Heart left ventricle (tissue), 16 donors: Measurements from ENCODE around the gene ALMS1. TPM values are rescaled to one million over a fixed set of nuclear protein-coding genes. Genes with fewer than 3 reads are reported as not detected.

Experiments
- ATAC-seq, 4 donors: fragments of 200-7000 bp; cut with Tn5 transposase; one replicate each; pipeline ENCODE4 v1.9.1; 2020 to 2022; ENCODE audit warnings: moderate library complexity in 4 of 4, mild to moderate bottlenecking in 3 of 4, moderate number of reproducible peaks in 1 of 4
- DNase-seq, 5 donors: peaks; one replicate each; pipeline ENCODE4 v3.0.0-alpha.2; 2020
- H3K27ac ChIP-seq, 12 donors: fragments of 200-600 bp; sonication (generic) in 4 of 12; one replicate each; pipeline versions ENCODE4 v1.5.0 to v1.8.0; 2016 to 2022; ENCODE audit warnings: mild to moderate bottlenecking in 2 of 12
- H3K27me3 ChIP-seq, 9 donors: fragments of 200-600 bp; sonication (generic) in 2 of 9; one replicate each; pipeline versions ENCODE4 v1.5.1 to v1.8.0; 2016 to 2022; ENCODE audit warnings: mild to moderate bottlenecking in 3 of 9
- H3K36me3 ChIP-seq, 9 donors: fragments of 200-600 bp; sonication (generic) in 2 of 9; one replicate each; pipeline versions ENCODE4 v1.5.0 to v1.8.0; 2018 to 2022; ENCODE audit warnings: mild to moderate bottlenecking in 2 of 9
- H3K4me1 ChIP-seq, 12 donors: fragments of 200-600 bp; sonication (generic) in 4 of 12; one replicate each; pipeline versions ENCODE4 v1.5.0 to v1.8.0; 2016 to 2022; ENCODE audit warnings: mild to moderate bottlenecking in 3 of 12
- H3K4me3 ChIP-seq, 12 donors: fragments of 200-600 bp; sonication (generic) in 4 of 12; one replicate each; pipeline versions ENCODE4 v1.5.0 to v1.8.0; 2017 to 2022; ENCODE audit warnings: mild to moderate bottlenecking in 9 of 12, moderate library complexity in 4 of 12
- H3K9me3 ChIP-seq, 12 donors: fragments of 200-600 bp; sonication (generic) in 4 of 12; one replicate each; pipeline versions ENCODE4 v1.5.0 to v1.8.0; 2016 to 2022; ENCODE audit warnings: mild to moderate bottlenecking in 1 of 12
- POLR2A ChIP-seq, 2 donors: fragments of 450-650 bp; IDR thresholded peaks; one replicate each; pipeline ENCODE4 v1.6.1; 2017; ENCODE audit warnings: antibody characterized with exemption in 2 of 2, mild to moderate bottlenecking in 2 of 2, moderate library complexity in 2 of 2
- WGBS, 4 donors: extraction: QIAGEN DNeasy Blood & Tissue Kit in 2 of 4; methylation state at CpG; one replicate each; pipeline versions ENCODE4 v1.1.5 to v1.1.7; 2013 to 2018; 5-methylcytosine and 5-hydroxymethylcytosine counted together
- intact Hi-C, 10 donors: fragments of 100-400 bp; cut with DNase I; formaldehyde crosslinking; loops; one replicate each; pipeline versions ENCODE4 v1.11.1 to v1.14.2; 2022
- polyA plus RNA-seq, 2 donors: library from polyadenylated mRNA; stranded (reverse); fragments of 200-250 nt; gene quantifications; one replicate each; pipeline ENCODE4 v1.2.3, GENCODE V29; 2013
- total RNA-seq, 9 donors: library from RNA; depleted of rRNA in 2 of 9; stranded (reverse); fragments of >200 nt in 2 of 9; fragmentation: NEBNext Ultra II Directional in 3 of 9; extraction: Animal tissue kit (Norgen Biotek cat#: 25700) in 3 of 9; gene quantifications; one replicate each; pipeline versions ENCODE4 v1.1.0 to v1.2.4, GENCODE V29; 2016 to 2023
- TF ChIP-seq, protein P1 (sequence below), 12 donors: fragments of 200-600 bp; sonication (generic) in 4 of 12; IDR thresholded peaks; one replicate each; pipeline versions ENCODE4 v1.5.0 to v1.8.0; 2018 to 2022; ENCODE audit warnings: antibody characterized with exemption in 12 of 12, mild to moderate bottlenecking in 5 of 12
- donor health status: ischemic (EF 13 %, LVEDD 7.1; RV severe dilation, severe dysfunction).
- donor health status: healthy with polysubstance abuse.
- donor health status: DM: no; HTN: yes; CAD: no.
- donor health status: DM: no; HTN: no; CAD: no.
- donor health status: ischemic (EF 25% LVEDD 6.9; RV normal size, moderate dysfunction).
- donor health status: ischemic (EF 25% LVEDD 5.7; RV mildly dilated, moderate dysfunction).
- donor health status: healthy.
- donor health status: DM: yes; HTN: yes; CAD: no.
- donor health status: ischemic (EF 35%, LVEDD 5.7; RV mildly dilated, moderate dysfunction).
- donor health status: nonischemic (EF 11% LVEDD 7.7; RV severe dilation, severe dysfunction).
- donor health status: DM: yes; HTN: yes; CAD: no.
- donor health status: PGD.
- donor health status: ischemic (EF 29% LVEDD 5.4; RV normal size, mild dysfunction).
- donor health status: nonischemic (EF 23%, LVEDD 6.1; RV moderate dilation, normal function).

ALMS1 gene
- total and polyA plus RNA-seq, 11 donors: 2.5 to 21.4 (median 9.4) TPM

DNA sequence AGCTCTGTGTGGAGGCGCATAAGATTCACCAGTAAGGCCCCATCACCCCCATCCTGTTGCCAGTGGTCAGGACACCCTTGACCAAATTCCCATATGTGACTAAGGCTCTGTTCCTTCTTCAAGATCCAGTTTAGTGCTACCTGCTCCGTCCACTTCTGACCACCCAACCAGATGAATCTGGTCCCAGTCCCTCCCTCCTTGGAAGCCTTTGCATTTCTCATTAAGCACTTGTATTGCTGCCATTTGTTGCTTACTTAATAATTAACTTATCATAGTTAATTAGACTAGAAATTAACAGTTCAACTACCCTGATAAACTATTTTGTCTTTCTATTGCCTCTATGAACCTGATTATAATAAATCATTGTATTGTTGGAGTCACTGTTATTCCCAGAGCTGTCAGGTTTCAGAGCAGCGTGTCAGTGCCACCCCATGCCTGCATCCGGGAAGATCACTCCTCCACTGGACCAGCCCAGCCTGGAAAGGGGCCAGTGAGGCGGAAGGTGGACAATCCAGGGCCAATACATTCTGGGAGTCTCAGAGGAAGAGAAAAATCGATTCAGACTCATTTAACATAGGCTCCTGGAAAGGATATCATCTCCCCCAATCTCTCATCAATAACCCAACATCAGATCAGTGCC, 266.1 kb downstream of the ALMS1 start:
- H3K27ac ChIP-seq: no peak overlapping the region
- intact Hi-C loops: no loop called here
- DNase-seq (no peak), ATAC-seq (no peak)
- no peak overlapping the region for H3K4me3 ChIP-seq
- WGBS, 4 donors: 59 to 68% (median 63%) methylated on average over 5 to 6 of the region's 6 CpGs
- no peaks in the 10 kb centered on the region for H3K27me3 ChIP-seq
- no peaks in the 10 kb centered on the region for H3K4me1 ChIP-seq
- TF ChIP-seq POLR2A (IDR thresholded peaks at IDR 0.05): no peak
- TF ChIP-seq, protein P1, sequence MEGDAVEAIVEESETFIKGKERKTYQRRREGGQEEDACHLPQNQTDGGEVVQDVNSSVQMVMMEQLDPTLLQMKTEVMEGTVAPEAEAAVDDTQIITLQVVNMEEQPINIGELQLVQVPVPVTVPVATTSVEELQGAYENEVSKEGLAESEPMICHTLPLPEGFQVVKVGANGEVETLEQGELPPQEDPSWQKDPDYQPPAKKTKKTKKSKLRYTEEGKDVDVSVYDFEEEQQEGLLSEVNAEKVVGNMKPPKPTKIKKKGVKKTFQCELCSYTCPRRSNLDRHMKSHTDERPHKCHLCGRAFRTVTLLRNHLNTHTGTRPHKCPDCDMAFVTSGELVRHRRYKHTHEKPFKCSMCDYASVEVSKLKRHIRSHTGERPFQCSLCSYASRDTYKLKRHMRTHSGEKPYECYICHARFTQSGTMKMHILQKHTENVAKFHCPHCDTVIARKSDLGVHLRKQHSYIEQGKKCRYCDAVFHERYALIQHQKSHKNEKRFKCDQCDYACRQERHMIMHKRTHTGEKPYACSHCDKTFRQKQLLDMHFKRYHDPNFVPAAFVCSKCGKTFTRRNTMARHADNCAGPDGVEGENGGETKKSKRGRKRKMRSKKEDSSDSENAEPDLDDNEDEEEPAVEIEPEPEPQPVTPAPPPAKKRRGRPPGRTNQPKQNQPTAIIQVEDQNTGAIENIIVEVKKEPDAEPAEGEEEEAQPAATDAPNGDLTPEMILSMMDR (IDR thresholded peaks at IDR 0.05): no peak
- no peaks in the 10 kb centered on the region for H3K36me3 ChIP-seq
- H3K9me3 ChIP-seq: no peaks in the 10 kb centered on the region

DNA sequence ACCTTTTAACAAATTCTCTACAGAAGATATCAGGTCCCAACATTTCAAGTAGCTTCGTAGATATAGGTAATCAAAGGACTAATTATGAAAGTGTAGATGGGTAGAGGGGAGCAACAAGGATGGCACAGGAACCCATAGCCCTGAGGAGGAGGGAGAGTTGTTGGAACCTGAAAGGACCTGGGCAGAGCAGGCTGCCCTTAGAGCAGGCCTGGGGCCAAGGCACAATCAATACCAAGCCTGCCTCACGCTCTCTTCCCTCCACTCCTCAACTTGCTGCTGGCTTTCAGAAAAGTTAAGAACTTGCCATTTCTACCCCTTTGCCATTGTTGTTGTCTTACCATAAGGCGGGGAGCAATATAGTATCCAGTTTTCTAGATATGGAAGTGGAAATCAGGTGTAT, 266.7 kb downstream of the ALMS1 start:
- Histone ChIP-seq H3K4me3 (no peak overlapping the region), H3K27ac (no peak overlapping the region), H3K36me3 (no peaks in the 10 kb centered on the region), H3K4me1 (no peaks in the 10 kb centered on the region), H3K9me3 (no peaks in the 10 kb centered on the region), H3K27me3 (no peaks in the 10 kb centered on the region)
- intact Hi-C loops: no loop called here
- ATAC-seq (no peak), DNase-seq (no peak)
- WGBS, 4 donors: 91 to 97% (median 95%) methylated on average over 2 to 3 of the region's 3 CpGs
- TF ChIP-seq POLR2A (IDR thresholded peaks at IDR 0.05): no peak
- TF ChIP-seq, protein P1 (IDR thresholded peaks at IDR 0.05): no peak

DNA sequence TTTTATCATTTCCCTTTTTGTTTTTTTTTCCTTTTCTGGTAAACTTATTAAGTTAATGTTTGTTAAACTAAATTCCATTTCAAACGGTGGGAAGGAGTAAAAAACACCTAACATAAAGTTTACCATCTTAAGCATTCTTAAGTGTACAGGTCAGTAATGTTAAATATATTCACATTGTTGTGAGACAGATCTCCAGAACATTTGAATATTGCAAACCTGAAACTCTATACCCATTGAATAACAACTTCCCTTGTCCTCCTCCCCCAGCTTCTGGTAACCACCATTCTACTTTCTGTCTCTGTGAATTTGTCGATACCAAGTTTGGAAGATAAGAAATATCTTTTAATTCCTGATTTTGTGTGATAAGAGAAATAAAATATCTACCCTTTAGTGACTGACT, 268.5 kb downstream of the ALMS1 start:
- no peak for ATAC-seq
- intact Hi-C loops: no loop called here
- Histone ChIP-seq H3K9me3 (no peaks in the 10 kb centered on the region), H3K36me3 (no peaks in the 10 kb centered on the region), H3K27ac (no peak overlapping the region), H3K4me1 (no peaks in the 10 kb centered on the region), H3K4me3 (no peak overlapping the region), H3K27me3 (no peaks in the 10 kb centered on the region)
- no peak for DNase-seq
- WGBS, 4 donors: 51 to 66% (median 57%) methylated on average over 2 of the region's 2 CpGs
- TF ChIP-seq, protein P1 (IDR thresholded peaks at IDR 0.05): no peak
- no peak for TF ChIP-seq POLR2A (IDR thresholded peaks at IDR 0.05)

Other genes starting within 250 kb of the ALMS1 start
- gene NOTO, start 183.3 kb upstream of the ALMS1 start, total RNA-seq: not detected
- not detected for gene NOTO, start 183.3 kb upstream of the ALMS1 start, polyA plus RNA-seq
- gene SMYD5, start 171.6 kb upstream of the ALMS1 start, total RNA-seq: 10 to 100 TPM; 14.0 to 26.8 (median 20.0) TPM
- gene SMYD5, start 171.6 kb upstream of the ALMS1 start, polyA plus RNA-seq: 10 to 100 TPM; 14.4 to 29.2 TPM
- gene PRADC1, start 152.6 kb upstream of the ALMS1 start, total RNA-seq: 100 to 1,000 TPM in 2 of 9 donors, 10 to 100 TPM in 7; 57.2 to 153 (median 85.1) TPM
- gene PRADC1, start 152.6 kb upstream of the ALMS1 start, polyA plus RNA-seq: 100 to 1,000 TPM in 1 of 2 donors, 10 to 100 TPM in 1; 90.8 to 155 TPM
- gene CCT7, start 151.5 kb upstream of the ALMS1 start, total RNA-seq: 100 to 1,000 TPM; 156 to 234 (median 198) TPM
- gene CCT7, start 151.5 kb upstream of the ALMS1 start, polyA plus RNA-seq: 100 to 1,000 TPM; 261 to 328 TPM
- 1 to 10 TPM in 4 of 9 donors, under 1 TPM in 5; 0.23 to 3.6 (median 0.81) TPM for gene FBXO41, start 101.4 kb upstream of the ALMS1 start, total RNA-seq
- gene FBXO41, start 101.4 kb upstream of the ALMS1 start, polyA plus RNA-seq: under 1 TPM; 0.21 to 0.42 TPM
- gene EGR4, start 92.3 kb upstream of the ALMS1 start, total RNA-seq: not detected
- not detected for gene EGR4, start 92.3 kb upstream of the ALMS1 start, polyA plus RNA-seq